GM12878 (cell line): ENCODE measurements around the gene EFTUD2. TPM values are rescaled to one million over a fixed set of nuclear protein-coding genes. Genes with fewer than 3 reads are reported as not detected.

Source experiments
- ATAC-seq: fragments of 200-7000 bp; cut with Tn5 transposase; 3 replicates; pipeline ENCODE4 v1.9.1; 2020; ENCODE audit warnings: mild to moderate bottlenecking, moderate library complexity
- BruUV-seq: library from RNA; stranded (reverse); fragments of 400-500 nt; replicated peaks from 2 replicates; lab custom pipeline; 2021; lab: Mats Ljungman, UMichigan
- CTCF ChIA-PET: fragments of 300-600 bp; sonication (Branson Sonifier 250); formaldehyde crosslinking; extraction: SDS; loops from one replicate; lab custom pipeline; 2021; ENCODE audit warnings: inconsistent platforms; lab: Yijun Ruan, JAX
- POLR2A ChIA-PET: fragments of 350-600 bp; formaldehyde crosslinking; extraction: SDS; loops from one replicate; lab custom pipeline; 2021; ENCODE audit warnings: inconsistent platforms; lab: Charles Lee
- RAD21 ChIA-PET: fragments of 300-600 bp; sonication (Branson Sonifier 250); formaldehyde crosslinking; loops from one replicate; lab custom pipeline; 2023; ENCODE audit warnings: antibody characterized with exemption; ENCODE audit not compliant: unreplicated experiment; lab: Charles Lee
- SMC1A ChIA-PET: fragments of 300-600 bp; sonication (Branson Sonifier 250); formaldehyde crosslinking; loops from one replicate; lab custom pipeline; 2023; ENCODE audit not compliant: unreplicated experiment, uncharacterized antibody; lab: Charles Lee
- DNase-seq: peaks from one replicate; pipeline ENCODE4 v3.0.0-alpha.2; 2011; ENCODE audit warnings: low read depth, low spot score
- FAIRE-seq: peaks from 3 replicates; lab custom pipeline; 2011; peaks lifted over from hg19 to GRCh38; lab: Jason Lieb, UNC
- H2AFZ ChIP-seq: 2 replicates; pipeline ENCODE4 v1.6.0; 2011; ENCODE audit warnings: low read depth, low read length, control low read depth; ENCODE audit not compliant: control insufficient read depth
- H3K27ac ChIP-seq: 2 replicates; pipeline ENCODE4 v1.5.1; 2011; ENCODE audit warnings: control low read depth; ENCODE audit not compliant: control insufficient read depth, insufficient read depth
- H3K27me3 ChIP-seq, 2 experiments: replicated peaks in 1 of 2; 2 replicates each; pipeline versions ENCODE4 v1.6.0 to v1.6.1; 2011; ENCODE audit warnings: low read length in 1 of 2; ENCODE audit not compliant: control insufficient read depth in 2 of 2, insufficient read depth in 2 of 2
- H3K36me3 ChIP-seq, 2 experiments: 2 replicates each; pipeline ENCODE4 v1.5.1; 2011; ENCODE audit warnings: low read length in 1 of 2; ENCODE audit not compliant: control insufficient read depth in 2 of 2, insufficient read depth in 2 of 2
- H3K4me1 ChIP-seq: 2 replicates; pipeline ENCODE4 v1.6.1; 2011; ENCODE audit warnings: mild to moderate bottlenecking, low read length, moderate library complexity, mixed read lengths; ENCODE audit not compliant: control insufficient read depth, insufficient read depth
- H3K4me2 ChIP-seq: 2 replicates; pipeline ENCODE4 v1.6.0; 2011; ENCODE audit warnings: control low read depth; ENCODE audit not compliant: control insufficient read depth, insufficient read depth
- H3K4me3 ChIP-seq: fragments of 200-600 bp; sonication (generic); 2 replicates; pipeline ENCODE4 v1.5.1; 2016
- H3K79me2 ChIP-seq: 2 replicates; pipeline ENCODE4 v1.6.0; 2011; ENCODE audit warnings: low read length; ENCODE audit not compliant: control insufficient read depth, insufficient read depth
- H3K9ac ChIP-seq: 2 replicates; pipeline ENCODE4 v1.8.0; 2011; ENCODE audit warnings: low read length, control low read depth, mixed read lengths; ENCODE audit not compliant: control insufficient read depth, insufficient read depth
- H3K9me3 ChIP-seq: replicated peaks from 3 replicates; pipeline ENCODE4 v1.5.1; 2011; ENCODE audit warnings: mild to moderate bottlenecking, low read length; ENCODE audit not compliant: control insufficient read depth, insufficient read depth
- H4K20me1 ChIP-seq: 2 replicates; pipeline ENCODE4 v1.6.0; 2011; ENCODE audit not compliant: control insufficient read depth, insufficient read depth
- EZH2 ChIP-seq: IDR thresholded peaks from 2 replicates; pipeline ENCODE4 v1.6.1; 2012; ENCODE audit warnings: low read depth, mild to moderate bottlenecking, control low read depth, inconsistent platforms, low read length, borderline replicate concordance; ENCODE audit not compliant: control insufficient read depth
- FOXM1 ChIP-seq: IDR thresholded peaks from 2 replicates; pipeline ENCODE4 v1.6.1; 2012; ENCODE audit warnings: low read depth, mild to moderate bottlenecking, inconsistent platforms, low read length, moderate library complexity
- GATAD2B ChIP-seq: fragments of 450-650 bp; conservative IDR thresholded peaks from 2 replicates; pipeline ENCODE4 v1.6.1; 2017; ENCODE audit warnings: low read depth, mild to moderate bottlenecking, moderate library complexity
- JUNB ChIP-seq: IDR thresholded peaks from 2 replicates; pipeline ENCODE4 v1.6.1; 2016; ENCODE audit warnings: antibody characterized with exemption, mild to moderate bottlenecking
- KLF5 ChIP-seq: fragments of 450-650 bp; IDR thresholded peaks from 2 replicates; pipeline ENCODE4 v1.6.1; 2014; ENCODE audit warnings: mild to moderate bottlenecking; ENCODE audit not compliant: partially characterized antibody
- PBX3 ChIP-seq: IDR thresholded peaks from 2 replicates; pipeline ENCODE4 v1.6.1; 2011; ENCODE audit warnings: mild to moderate bottlenecking, low read depth, low read length, moderate library complexity; ENCODE audit not compliant: insufficient replicate concordance
- POLR2AphosphoS5 ChIP-seq: IDR thresholded peaks from 2 replicates; pipeline ENCODE4 v1.6.1; 2011; ENCODE audit warnings: mild to moderate bottlenecking, low read length, inconsistent platforms
- SREBF2 ChIP-seq: IDR thresholded peaks from 2 replicates; pipeline ENCODE4 v1.6.1; 2012; ENCODE audit warnings: mild to moderate bottlenecking, low read length
- TCF7 ChIP-seq: IDR thresholded peaks from 2 replicates; pipeline ENCODE4 v1.6.1; 2014; ENCODE audit warnings: antibody characterized with exemption, borderline replicate concordance
- USF2 ChIP-seq: IDR thresholded peaks from 2 replicates; pipeline ENCODE4 v1.6.1; 2011; ENCODE audit warnings: low read depth, low read length, improper control_type of control experiment, borderline replicate concordance
- WRNIP1 ChIP-seq: IDR thresholded peaks from 2 replicates; pipeline ENCODE4 v1.6.1; 2011; ENCODE audit warnings: low read depth, low read length, improper control_type of control experiment, borderline replicate concordance
- YY1 ChIP-seq: IDR thresholded peaks from 2 replicates; pipeline ENCODE4 v1.6.1; 2011; ENCODE audit warnings: low read depth, mild to moderate bottlenecking, low read length
- WGBS: methylation state at CpG from one replicate; pipeline ENCODE4 v1.1.6; 2016; ENCODE audit warnings: low lambda C conversion rate; ENCODE audit not compliant: insufficient replicate concordance, insufficient coverage; ENCODE audit errors: missing lambda C conversion rate; 5-methylcytosine and 5-hydroxymethylcytosine counted together
- in situ Hi-C: fragments of 300-500 bp; cut with MboI; formaldehyde crosslinking; loops from 9 replicates; pipeline ENCODE4 v1.14.3; 2018; ENCODE audit warnings: mixed read lengths
- intact Hi-C: fragments of 100-400 bp; cut with micrococcal nuclease; formaldehyde crosslinking; loops from one replicate; pipeline ENCODE4 v1.14.2; 2022; ENCODE audit not compliant: unreplicated experiment
- polyA plus RNA-seq, 11 experiments: library from polyadenylated mRNA; depleted of rRNA in 4 of 11; unstranded in 6 of 11; stranded (reverse) in 5 of 11; fragments of >200 nt; fragmentation: Nextera tagmentation in 4 of 11; fragmentation: Illumina TruSeq in 1 of 11; extraction: Ambion mirVana in 4 of 11; extraction: Trizol in 1 of 11; gene quantifications; 1 replicate in 1 of 11; 2 replicates in 10 of 11; pipeline versions ENCODE4 v1.2.1 to v1.2.3, GENCODE V29; 2011 to 2016; ENCODE audit warnings: inconsistent platforms in 2 of 11, missing spikeins in 2 of 11, low read depth in 1 of 11
- total RNA-seq, 4 experiments: library from RNA; depleted of rRNA in 3 of 4; stranded (reverse); fragments of >200 nt in 3 of 4; fragmentation: Illumina TruSeq in 1 of 4; extraction: Trizol in 1 of 4; gene quantifications; 2 replicates each; pipeline versions ENCODE4 v1.2.1 to v1.2.3, GENCODE V29; 2013 to 2021

Gene EFTUD2
- total and polyA plus RNA-seq, 10 of the 15 experiments (the other 5 are each of a cell fraction or from before 2014, with no cell fraction given), result 33.0 to 198 (median 126) TPM

- Histone ChIP-seq H3K9me3 (no peaks in the 10 kb centered on the region), H3K36me3 (peaks cover 29 to 47% of the 10 kb centered on the region in 2 experiments), H3K4me1 (no peaks in the 10 kb centered on the region)
- RAD21 ChIA-PET, result interaction anchor here (0.7 to 0.9 kb wide), 2 partner anchors 53 to 88 kb away, joined by 3 to 4 read pairs; no protein-coding TSS in a partner anchor
- peak; percentile 36; the same call in 1 of the 2 replicates for TF ChIP-seq POLR2AphosphoS5
- no peak for TF ChIP-seq TCF7
- TF ChIP-seq, all 136 proteins: peak for 1
- SMC1A ChIA-PET, result interaction anchor here (1.0 to 1.3 kb wide), 2 partner anchors 88 to 92 kb away, joined by 3 read pairs; no protein-coding TSS in a partner anchor
- WGBS, result 76% methylated on average over 3 of the region's 3 CpGs
- no peak overlapping the region for H3K4me3 ChIP-seq
- no peak overlapping the region for H3K4me2 ChIP-seq
- no peaks in the 10 kb centered on the region; the same call in 1 of the 2 replicates for H4K20me1 ChIP-seq
- intact Hi-C loops, result no loop called here
- POLR2A ChIA-PET, result no interaction called here
- CTCF ChIA-PET, result interaction anchor here (0.7 to 12.3 kb wide), 7 partner anchors 12 to 334 kb away, joined by 3 to 175 read pairs (median 3); no protein-coding TSS in a partner anchor
- in situ Hi-C loops, result loop anchor here (5.0 to 25.0 kb wide), 2 partner anchors 86 to 1656 kb away; partner anchors contain the start of gene TMEM106A
- H3K27ac ChIP-seq, result no peak overlapping the region
- H3K79me2 ChIP-seq, result no peaks in the 10 kb centered on the region
- no peak overlapping the region for H3K9ac ChIP-seq
- DNase-seq, result no peak
- ATAC-seq, result no peak
- no peaks in the 10 kb centered on the region for H3K27me3 ChIP-seq
- BruUV-seq, result no TSS peak
- no peak overlapping the region for H2AFZ ChIP-seq
- FAIRE-seq, result no peak
Observed at GRCh38 chr17:44867841-44868240, 31.4 kb downstream of the EFTUD2 start.

- Histone ChIP-seq H4K20me1 (no peaks in the 10 kb centered on the region; the same call in 1 of the 2 replicates), H3K36me3 (peaks cover 24 to 38% of the 10 kb centered on the region in 2 experiments), H3K4me1 (no peaks in the 10 kb centered on the region), H2AFZ (no peak overlapping the region), H3K4me2 (no peak overlapping the region), H3K4me3 (no peak overlapping the region), H3K9ac (no peak overlapping the region), H3K9me3 (no peaks in the 10 kb centered on the region), H3K27ac (no peak overlapping the region), H3K27me3 (no peaks in the 10 kb centered on the region), H3K79me2 (no peaks in the 10 kb centered on the region)
- POLR2A ChIA-PET, result no interaction called here
- RAD21 ChIA-PET, result interaction anchor here (1.0 to 2.7 kb wide), 2 partner anchors 87 to 90 kb away, joined by 3 to 13 read pairs; no protein-coding TSS in a partner anchor
- intact Hi-C loops (loop anchor here (1.0 kb wide), 2 partner anchors 91 to 333 kb away; no protein-coding TSS in a partner anchor), in situ Hi-C loops (loop anchor here (5.0 to 25.0 kb wide), 2 partner anchors 84 to 1654 kb away; partner anchors contain the start of gene TMEM106A)
- no peak for FAIRE-seq
- DNase-seq, result no peak
- SMC1A ChIA-PET, result interaction anchor here (0.6 to 4.4 kb wide), 3 partner anchors 66 to 825 kb away, joined by 3 to 19 read pairs (median 3); no protein-coding TSS in a partner anchor
- WGBS, result 86% methylated on average over 6 of the region's 6 CpGs
- no TSS peak for BruUV-seq
- CTCF ChIA-PET, result interaction anchor here (1.4 to 12.3 kb wide), 6 partner anchors 8 to 333 kb away, joined by 4 to 175 read pairs (median 8); no protein-coding TSS in a partner anchor
- no peak for ATAC-seq
- TF ChIP-seq FOXM1 (no peak), SREBF2 (no peak), JUNB (no peak), GATAD2B (no peak), PBX3 (no peak), EZH2 (no peak), YY1 (no peak), WRNIP1 (no peak), KLF5 (no peak), USF2 (no peak)
Observed at GRCh38 chr17:44865931-44866330, 33.3 kb downstream of the EFTUD2 start.
